Activated T-helper 1 cell treated with anti-CD3 and anti-CD28 coated beads, Interleukin-12 subunit alpha, Interleukin-12 subunit beta, Interleukin-2, Interleukin-4 antibody, amounts not matched to agents 30 ng/mL and 10 ng/mL and 1 ng/mL, durations not matched to agents 14 hours and 24 hours and 36 hours (primary cell): ENCODE data around the gene RBMY1A1. TPM values are rescaled to one million over a fixed set of nuclear protein-coding genes. Genes with fewer than 3 reads are reported as not detected.
"Not testable (repeated sequence)": the region's sequence is repeated elsewhere in the genome, so short reads cannot be mapped to it uniquely, and the experiment has no call there.

Experiments
- DNase-seq: peaks from one replicate; pipeline ENCODE4 v3.0.0; 2021; ENCODE audit warnings: low spot score
- H3K27ac Mint-ChIP-seq: one replicate; pipeline ENCODE4 v1.8.0; 2021; ENCODE audit warnings: mild to moderate bottlenecking, mixed read lengths
- H3K27me3 Mint-ChIP-seq: one replicate; pipeline ENCODE4 v1.8.0; 2022; ENCODE audit warnings: mild to moderate bottlenecking, moderate library complexity, mixed read lengths; ENCODE audit not compliant: insufficient read depth
- H3K36me3 Mint-ChIP-seq: one replicate; pipeline ENCODE4 v1.8.0; 2021; ENCODE audit warnings: low read depth, mixed read lengths
- H3K4me1 Mint-ChIP-seq: one replicate; pipeline ENCODE4 v1.8.0; 2021; ENCODE audit warnings: low read depth, mixed read lengths
- H3K4me3 Mint-ChIP-seq: one replicate; pipeline ENCODE4 v1.8.0; 2021; ENCODE audit warnings: mild to moderate bottlenecking, moderate library complexity, mixed read lengths
- H3K9me3 Mint-ChIP-seq: one replicate; pipeline ENCODE4 v1.8.0; 2021; ENCODE audit warnings: mixed read lengths
- intact Hi-C: fragments of 100-400 bp; cut with micrococcal nuclease; formaldehyde crosslinking; loops from one replicate; pipeline ENCODE4 v1.15.1; 2024
- total RNA-seq: library from RNA; stranded (reverse); gene quantifications from 2 replicates; pipeline ENCODE4 v1.2.3, GENCODE V29; 2022

RBMY1A1 gene
- total RNA-seq: not detected in 2 replicates

- intact Hi-C loops, H3K9me3 Mint-ChIP-seq, H3K36me3 Mint-ChIP-seq, H3K4me3 Mint-ChIP-seq, H3K4me1 Mint-ChIP-seq, H3K27me3 Mint-ChIP-seq, H3K27ac Mint-ChIP-seq, DNase-seq: not testable (repeated sequence)
Measured at GRCh38 chrY:21534579-21534978, at the start of gene RBMY1A1. Gene RBMY1A1 (plus strand): TSS chrY:21534879. CDS start chrY:21536892, 2,013 bp downstream.

- H3K4me3 Mint-ChIP-seq, H3K27ac Mint-ChIP-seq, DNase-seq, intact Hi-C loops, H3K27me3 Mint-ChIP-seq, H3K36me3 Mint-ChIP-seq, H3K9me3 Mint-ChIP-seq, H3K4me1 Mint-ChIP-seq: not testable (repeated sequence)
Measured at GRCh38 chrY:21511038-21511437, 23.6 kb upstream of the RBMY1A1 start, which contains the start of gene RBMY1B. Gene RBMY1B (plus strand): TSS chrY:21511338. CDS start chrY:21513351, 2,013 bp downstream.

- H3K27me3 Mint-ChIP-seq, H3K4me1 Mint-ChIP-seq, H3K9me3 Mint-ChIP-seq, intact Hi-C loops, DNase-seq, H3K4me3 Mint-ChIP-seq, H3K27ac Mint-ChIP-seq, H3K36me3 Mint-ChIP-seq: not testable (repeated sequence)
Measured at GRCh38 chrY:21559316-21559984, 24.8 kb downstream of the RBMY1A1 start.

GRCh38 chrY:21585449-21585848, 50.8 kb downstream of the RBMY1A1 start:
- Mint-ChIP-seq H3K4me1 (no peaks in the 10 kb centered on the region), H3K27me3 (no peaks in the 10 kb centered on the region), H3K4me3 (no peak overlapping the region), H3K9me3 (no peaks in the 10 kb centered on the region), H3K36me3 (no peaks in the 10 kb centered on the region), H3K27ac (no peak overlapping the region)
- no peak for DNase-seq
- intact Hi-C loops: no loop called here

GRCh38 chrY:21586454-21586853, 51.8 kb downstream of the RBMY1A1 start:
- H3K4me1 Mint-ChIP-seq, H3K4me3 Mint-ChIP-seq, intact Hi-C loops, H3K9me3 Mint-ChIP-seq, DNase-seq, H3K27me3 Mint-ChIP-seq, H3K27ac Mint-ChIP-seq, H3K36me3 Mint-ChIP-seq: not testable (repeated sequence)

GRCh38 chrY:21592059-21592458, 57.4 kb downstream of the RBMY1A1 start:
- Mint-ChIP-seq H3K4me1 (no peaks in the 10 kb centered on the region), H3K9me3 (no peaks in the 10 kb centered on the region), H3K4me3 (no peak overlapping the region), H3K27me3 (no peaks in the 10 kb centered on the region), H3K36me3 (no peaks in the 10 kb centered on the region), H3K27ac (no peak overlapping the region)
- DNase-seq: no peak
- intact Hi-C loops: no loop called here

- H3K4me3 Mint-ChIP-seq, H3K9me3 Mint-ChIP-seq, H3K27me3 Mint-ChIP-seq, H3K27ac Mint-ChIP-seq, H3K4me1 Mint-ChIP-seq, H3K36me3 Mint-ChIP-seq, intact Hi-C loops, DNase-seq: not testable (repeated sequence)
Measured at GRCh38 chrY:21596287-21596686, 61.6 kb downstream of the RBMY1A1 start.

Other genes with a start within 250 kb of the RBMY1A1 start
- gene RBMY1B, start 23.5 kb upstream of the RBMY1A1 start, total RNA-seq: not detected in 2 replicates